GM18502 (cell line): ENCODE data around the gene RAB17.
"Not testable (repeated sequence)": the region's sequence is repeated elsewhere in the genome, so short reads cannot be mapped to it uniquely, and the experiment has no call there.

Experiments used
- ATAC-seq: cut with Tn5 transposase; IDR thresholded peaks from one replicate; pipeline ENCODE4 v1.9.1; 2021; ENCODE audit warnings: mild to moderate bottlenecking; ENCODE audit not compliant: unreplicated experiment, poor library complexity

RAB17 gene

DNA sequence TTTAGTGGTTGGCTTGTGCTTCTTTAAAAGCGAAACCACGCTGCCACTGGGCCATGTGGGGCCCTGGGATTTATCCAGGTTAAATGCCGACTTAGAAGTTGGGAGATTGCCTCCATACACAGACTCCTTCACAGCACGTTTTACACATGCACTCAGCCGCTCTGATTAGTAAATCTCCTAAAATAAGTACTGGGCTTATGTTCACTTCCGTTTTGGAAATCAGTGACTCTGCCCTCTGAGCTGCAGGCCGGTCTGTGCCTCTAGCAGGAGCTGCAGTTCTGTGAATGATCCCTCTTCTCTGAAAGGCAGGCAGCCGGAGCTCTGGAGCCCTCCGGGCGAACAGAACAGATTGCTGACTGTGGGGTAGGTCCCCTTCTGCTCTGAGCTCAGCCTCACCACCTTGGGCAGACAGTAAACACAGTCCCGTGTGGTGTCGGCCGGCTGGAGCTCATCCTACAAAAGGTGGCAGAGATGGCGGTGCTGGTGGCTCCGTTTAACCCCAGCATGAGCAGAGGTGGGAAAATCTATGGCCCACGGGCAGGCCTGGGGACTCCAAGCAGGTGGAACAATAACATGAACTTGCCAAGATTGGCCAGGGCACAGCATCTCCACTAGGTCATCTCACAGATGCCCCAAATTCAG lies 9.8 kb upstream of the RAB17 start:
- no peak for ATAC-seq

DNA sequence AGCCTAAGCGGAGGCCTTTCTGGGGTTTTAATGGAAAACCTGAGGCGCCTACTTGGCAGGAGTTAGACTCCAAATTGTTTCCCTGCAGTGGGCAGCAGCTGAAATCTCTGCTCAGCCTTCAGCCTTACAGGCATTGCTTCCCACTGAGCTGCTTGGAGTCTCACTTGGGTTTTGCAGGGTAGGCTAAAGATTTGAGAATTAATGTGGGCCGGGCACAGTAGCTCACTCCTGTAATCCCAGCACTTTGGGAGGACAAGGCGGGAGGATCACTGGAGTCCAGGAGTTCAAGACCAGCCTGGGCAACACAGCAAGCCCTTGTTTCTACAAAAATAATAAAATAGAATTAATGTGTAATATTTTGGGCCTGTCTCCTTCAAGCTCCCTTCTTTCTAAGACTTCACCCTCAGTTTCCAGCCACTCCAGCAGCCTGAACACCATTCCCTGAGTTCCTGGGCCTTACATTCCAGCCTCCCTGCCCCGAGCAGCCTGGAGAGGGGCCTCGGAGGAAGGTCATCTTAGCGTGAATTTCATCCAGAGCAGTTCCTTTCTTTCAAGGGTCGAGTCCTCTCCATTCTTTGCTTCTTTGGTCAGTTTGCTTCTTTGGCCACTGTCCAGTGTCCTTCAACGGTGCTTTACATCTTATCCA lies 9.1 kb upstream of the RAB17 start:
- ATAC-seq, result no peak

DNA sequence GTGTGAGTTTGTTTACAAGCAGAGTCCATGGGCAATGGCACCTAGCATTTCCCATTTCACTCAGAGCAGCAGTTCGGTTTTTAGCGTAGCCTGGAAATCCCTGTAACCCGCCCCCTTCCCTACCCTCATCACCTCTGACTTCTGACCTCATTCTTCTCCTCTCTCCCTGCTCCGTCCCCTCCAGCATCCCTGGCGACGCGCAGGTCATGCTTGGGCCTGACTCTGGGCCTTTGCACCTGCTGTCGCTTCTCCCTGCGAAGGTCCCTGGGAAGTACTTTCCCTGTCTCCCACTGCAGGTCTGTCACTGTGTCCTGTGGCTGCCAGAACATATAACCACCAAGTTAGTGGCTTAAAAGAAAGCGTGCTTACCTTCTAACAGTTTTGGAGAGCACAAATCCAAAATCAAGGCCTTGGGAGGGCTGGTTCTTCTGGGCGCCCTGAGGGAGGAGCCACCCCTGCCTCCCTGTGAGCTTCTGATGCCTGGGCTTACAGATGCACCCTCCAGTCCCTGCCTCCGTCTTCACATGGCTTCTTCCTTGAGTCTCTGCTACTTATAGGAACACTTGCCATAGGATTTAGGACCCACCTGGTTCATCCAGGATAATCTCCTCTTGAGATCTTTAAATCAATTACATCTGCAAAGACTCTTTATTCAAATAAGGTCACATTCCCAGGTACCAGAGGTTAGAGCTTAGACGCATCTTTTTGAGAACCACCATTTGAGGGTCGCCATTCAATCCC lies 8.1 kb upstream of the RAB17 start:
- no peak for ATAC-seq

DNA sequence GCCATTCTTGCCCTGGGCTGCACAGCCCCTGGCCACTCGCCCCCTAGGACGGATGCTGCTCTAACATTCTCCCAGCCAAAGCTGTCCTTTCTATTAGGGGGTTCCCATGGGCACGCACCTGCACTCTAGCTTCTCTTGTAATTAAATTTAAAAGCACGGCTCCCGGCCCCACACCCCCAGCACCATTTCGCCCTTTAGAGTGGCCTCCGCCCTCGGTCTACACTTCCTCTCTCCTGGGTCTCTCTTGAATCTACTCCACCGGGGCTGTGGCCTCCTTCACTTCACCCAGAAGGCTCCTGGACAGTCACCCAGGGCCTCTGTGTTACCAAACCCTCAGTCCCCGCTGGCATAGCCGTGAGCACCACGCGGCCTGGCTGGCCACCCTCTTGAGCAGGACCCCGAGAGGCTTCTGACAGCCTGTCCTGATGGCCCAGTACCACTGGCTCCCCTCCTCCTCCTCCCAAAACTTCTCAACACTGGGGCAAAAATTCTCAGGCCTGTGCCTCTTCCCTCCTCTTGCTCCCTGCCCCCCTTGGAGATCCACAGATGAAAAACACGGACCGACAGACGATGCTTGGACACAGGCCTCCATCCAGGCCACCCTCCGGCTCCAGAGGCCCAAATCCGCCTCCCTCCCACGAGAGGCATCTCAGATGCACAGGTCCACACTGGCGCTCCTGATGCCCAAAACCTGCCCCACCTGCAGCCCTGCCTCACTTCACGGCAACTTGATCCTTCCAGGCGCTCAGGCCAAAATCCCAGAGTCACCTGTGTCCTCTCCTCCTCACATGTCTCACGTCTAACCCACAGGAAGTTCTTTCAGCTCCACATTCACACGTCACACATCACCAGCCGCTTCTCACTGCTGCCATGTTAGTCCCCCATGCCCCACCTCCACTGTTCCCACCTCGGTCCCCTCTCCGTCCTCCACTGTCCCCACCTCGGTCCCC lies 6.9 kb upstream of the RAB17 start:
- ATAC-seq, result no peak

DNA sequence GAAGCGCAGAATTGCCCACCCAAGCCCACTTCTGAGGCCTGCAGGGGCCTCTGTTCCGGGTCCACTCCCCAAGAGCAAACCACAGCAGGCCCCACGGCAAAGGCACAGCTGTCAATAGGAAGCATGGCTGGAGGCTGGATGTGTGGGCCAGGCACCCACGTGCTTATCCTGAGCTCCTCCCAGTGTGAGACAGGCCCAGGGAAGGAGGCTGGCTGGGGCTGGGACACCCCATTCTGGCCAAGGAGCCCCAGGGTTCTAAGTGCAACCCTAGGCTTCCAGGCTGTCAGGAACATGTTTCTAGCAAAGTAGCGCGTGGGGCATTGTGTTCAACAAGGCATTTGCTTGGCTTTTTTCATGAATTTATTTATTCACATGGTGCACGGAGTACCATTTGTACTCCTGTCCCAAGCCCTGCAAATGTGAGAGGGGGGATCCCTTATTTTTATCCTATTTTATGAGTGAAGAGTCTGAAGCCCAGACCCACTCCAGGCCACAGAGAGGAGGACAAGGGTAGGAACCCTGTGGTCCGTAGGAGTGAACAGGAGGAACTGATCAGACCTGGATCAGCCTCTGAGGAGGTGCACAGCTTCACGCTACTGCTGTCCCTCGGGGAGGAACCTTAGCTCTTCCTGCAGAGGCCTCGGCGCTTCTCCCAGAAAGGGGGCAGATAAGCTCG lies 6.1 kb upstream of the RAB17 start:
- no peak for ATAC-seq

DNA sequence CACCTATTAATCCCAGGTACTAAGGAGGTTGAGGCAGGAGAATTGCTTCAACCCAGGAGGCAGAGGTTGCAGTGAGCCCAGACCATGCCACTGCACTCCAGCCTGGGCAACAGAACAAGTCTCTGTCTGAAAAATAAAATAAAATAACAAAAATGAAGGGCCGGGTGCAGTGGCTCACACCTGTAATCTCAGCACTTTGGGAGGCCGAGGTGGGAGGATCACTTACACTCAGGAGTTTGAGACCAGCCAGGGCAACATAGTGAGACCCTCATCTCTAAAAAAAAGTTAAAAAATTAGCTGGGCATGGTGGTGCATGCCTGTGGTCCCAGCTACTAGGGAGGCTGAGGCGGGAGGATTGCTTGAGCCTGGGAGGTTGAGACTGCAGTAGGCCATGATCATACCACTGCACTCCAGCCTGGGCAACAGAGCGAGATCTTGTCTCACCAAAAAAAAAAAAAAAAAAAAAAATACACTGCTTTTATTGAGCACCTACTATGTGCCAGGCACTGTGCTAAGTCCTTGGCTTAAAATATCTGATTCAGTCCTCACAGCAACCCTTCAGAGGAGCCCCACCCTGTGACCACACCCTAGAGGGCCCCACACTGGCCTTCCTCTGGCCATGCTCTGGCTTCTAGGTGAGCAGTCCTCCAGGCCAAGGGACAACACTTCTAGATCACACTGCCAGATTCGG lies 5.4 kb upstream of the RAB17 start:
- ATAC-seq, result not testable (repeated sequence)

DNA sequence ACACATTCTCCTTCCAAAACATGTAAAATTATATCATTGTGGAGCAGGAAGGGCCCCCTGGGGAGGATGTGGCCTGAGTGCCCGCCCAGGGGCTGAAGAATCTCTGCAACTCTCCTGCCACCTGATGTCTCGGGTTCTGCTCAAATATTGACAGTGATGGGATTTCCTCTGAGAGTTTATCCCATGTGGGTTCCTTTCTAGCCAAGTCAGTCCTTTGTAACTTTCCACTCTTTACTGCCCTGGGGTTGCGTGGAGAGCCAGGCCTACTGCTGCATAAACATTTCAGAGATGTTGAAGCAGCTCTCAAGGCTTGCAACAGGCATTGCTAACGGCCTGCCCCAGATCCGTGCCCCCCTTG lies 4.0 kb upstream of the RAB17 start:
- ATAC-seq, result no peak

DNA sequence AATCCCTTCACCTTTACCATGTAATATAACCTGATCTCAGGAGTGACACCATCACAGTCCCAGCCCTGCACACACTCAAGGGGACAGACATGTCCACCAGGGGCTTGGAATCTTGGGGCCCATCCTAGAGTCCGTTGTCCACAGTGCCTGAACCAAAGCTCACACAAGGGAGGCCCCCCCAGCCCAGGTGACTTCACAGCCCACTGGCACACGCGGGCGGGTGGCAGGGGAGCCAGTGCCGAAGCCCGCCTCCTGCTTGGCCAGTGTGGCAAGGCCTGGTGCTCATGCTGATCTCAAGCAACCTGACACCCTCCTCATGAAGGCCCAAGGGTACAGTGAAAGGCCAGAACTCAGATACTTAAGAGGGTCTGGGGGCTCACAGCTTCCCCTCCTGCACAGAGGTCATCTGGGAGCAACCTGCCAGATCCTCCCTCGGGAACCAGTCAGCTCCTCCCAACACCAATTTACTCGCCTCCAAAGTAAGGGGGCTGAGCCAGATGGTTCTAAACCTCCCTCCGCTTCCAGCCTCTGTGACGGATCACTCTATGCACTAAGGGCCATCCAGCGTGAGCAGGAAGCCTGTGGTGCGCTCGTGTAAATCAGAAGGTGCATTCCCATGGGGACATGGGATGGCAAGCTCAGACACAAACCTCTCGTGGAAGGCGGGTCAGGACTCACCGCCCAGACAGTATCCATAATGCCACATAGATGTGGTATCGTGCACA lies 3.2 kb upstream of the RAB17 start:
- ATAC-seq, result no peak

DNA sequence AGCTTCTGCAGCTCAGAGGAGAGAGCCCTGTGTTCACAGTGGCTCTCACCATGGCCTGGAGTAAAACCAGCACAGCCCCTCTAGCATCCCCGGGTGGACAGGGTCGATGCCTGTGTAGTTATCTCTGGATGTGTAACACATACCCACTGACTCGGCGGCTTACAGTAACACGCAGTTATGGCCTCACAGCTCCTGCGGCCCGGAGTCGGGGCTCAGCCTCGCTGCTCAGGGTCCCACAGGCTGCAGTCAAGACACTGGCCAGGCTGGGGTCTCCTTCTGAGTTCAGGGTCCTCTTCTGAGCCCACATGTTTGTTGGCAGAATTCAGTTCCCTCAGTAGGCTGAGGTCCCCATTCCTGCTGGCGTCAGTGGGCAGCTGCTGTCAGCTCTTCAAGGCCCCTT lies 2.5 kb upstream of the RAB17 start:
- no peak for ATAC-seq

DNA sequence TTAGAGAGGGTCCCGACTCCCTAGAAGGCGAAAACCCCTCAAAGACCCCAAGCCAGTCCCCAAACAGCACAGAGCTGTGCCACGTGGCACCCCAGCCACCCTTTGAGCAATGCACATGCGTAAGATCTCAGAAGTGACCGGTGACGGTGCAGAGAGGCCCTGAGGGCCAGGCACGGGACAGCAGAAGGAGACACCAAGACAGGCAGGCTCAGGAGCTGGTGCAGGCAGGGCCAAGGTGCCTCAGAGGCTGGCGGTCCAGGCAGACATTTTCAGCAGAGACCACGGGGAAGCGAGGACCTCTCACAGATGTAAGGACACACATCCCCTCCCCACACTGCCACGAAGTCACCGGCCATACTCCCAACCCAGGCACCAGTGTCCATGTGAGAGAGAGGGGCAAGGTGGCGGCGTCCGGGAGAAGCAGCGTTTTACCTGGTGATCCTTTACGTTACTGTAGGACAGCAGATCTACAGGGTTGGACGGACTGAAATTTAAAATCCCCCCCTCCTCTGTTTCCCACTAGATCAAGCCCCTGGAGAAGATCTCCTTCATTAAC lies 2.0 kb upstream of the RAB17 start:
- no peak for ATAC-seq

DNA sequence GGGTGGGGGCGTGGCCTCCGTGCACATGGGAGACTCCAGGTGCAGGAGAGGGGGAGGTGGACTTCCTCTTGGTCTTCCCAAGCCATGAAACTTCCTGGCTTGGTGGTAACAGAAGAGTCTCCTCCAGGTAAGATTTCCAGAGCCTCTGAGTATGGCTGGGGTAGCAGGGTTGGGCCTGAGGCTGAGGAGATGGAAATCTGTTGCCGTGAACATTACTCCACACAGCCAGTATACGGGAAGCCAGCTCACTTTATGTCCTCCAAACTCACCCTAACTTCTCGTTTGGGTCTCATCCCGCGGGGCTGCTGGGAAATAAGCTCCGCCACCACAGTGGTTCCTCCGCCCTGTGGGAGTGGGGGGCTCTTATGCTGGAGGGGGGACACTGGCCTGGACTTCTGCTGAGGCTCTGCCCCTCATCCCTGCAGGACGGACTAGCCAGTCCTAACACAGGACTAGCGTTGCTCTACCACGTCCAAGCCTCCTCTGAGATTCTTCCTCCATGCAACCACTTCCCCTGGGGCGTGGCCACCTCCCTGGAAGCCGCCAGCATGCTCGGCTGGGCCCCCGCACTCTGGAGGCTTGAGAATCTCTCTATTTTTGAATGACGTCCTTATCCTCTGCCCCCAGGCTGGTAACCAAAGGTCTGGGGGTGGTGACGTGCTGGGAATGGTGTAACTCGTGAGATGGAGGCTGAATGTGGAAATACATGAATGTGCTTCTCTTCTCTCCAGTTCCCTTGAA lies 777 bp upstream of the RAB17 start:
- ATAC-seq, result no peak

DNA sequence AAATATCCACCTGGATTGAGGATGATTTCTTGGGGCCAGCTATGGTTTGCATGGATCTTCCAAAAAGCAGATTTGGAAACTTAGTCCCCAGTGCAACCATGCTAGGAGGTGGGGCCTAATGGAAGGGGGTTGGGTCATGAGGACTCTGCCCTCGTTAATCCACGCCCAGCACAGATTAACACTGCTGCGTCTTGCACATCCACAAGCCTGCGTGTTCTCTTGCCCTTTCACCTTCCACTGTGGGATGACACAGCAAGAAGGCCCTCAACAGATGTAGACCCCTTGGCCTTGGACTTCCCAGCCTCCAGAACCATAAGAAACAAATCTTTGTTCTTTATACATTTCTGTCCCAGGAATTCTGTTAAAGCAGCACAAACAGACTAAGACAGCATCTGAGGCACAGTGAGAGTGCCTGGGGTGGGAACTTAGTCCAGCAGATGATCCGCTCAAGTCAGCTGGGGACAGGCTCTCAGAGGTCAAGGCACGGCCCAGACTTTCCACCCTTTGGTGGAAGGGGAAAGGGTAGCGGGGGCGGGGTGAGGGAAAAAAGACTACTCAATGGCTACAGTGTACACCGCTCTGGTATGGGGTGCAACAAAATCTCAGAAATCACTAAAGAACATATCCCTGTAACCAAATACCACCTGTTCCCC lies 2.4 kb downstream of the RAB17 start:
- ATAC-seq, result no peak

DNA sequence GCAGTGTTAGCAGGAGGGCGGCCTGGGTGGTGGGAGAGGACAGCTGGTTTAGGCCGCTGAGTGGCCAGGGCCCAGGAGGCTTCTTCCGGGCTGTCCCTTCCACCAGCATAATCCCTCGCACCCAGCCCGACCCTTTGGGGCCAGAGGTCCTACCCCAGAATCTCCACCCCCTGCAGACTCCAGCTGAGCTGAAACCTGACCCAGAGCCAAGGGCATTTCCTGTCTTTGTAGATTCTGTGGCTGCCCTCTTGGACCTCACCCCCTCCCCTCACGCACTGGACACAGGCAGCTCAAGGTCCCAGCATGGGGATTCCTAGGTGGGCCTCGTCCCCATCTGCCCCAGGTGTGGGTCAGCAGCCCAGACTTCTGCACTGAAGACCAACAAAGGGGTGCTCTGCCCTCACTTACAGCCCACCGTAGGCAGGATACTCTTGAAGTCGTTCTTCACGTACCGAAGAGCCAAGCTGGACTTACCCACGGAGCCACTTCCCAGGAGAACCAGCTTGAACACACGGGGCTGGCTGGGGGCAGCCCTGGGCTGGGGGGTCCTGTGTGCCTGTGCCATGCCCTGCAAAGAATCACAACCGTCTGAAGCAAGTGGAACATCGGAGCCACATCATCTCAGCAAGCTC lies 4.8 kb downstream of the RAB17 start:
- ATAC-seq, result no peak

DNA sequence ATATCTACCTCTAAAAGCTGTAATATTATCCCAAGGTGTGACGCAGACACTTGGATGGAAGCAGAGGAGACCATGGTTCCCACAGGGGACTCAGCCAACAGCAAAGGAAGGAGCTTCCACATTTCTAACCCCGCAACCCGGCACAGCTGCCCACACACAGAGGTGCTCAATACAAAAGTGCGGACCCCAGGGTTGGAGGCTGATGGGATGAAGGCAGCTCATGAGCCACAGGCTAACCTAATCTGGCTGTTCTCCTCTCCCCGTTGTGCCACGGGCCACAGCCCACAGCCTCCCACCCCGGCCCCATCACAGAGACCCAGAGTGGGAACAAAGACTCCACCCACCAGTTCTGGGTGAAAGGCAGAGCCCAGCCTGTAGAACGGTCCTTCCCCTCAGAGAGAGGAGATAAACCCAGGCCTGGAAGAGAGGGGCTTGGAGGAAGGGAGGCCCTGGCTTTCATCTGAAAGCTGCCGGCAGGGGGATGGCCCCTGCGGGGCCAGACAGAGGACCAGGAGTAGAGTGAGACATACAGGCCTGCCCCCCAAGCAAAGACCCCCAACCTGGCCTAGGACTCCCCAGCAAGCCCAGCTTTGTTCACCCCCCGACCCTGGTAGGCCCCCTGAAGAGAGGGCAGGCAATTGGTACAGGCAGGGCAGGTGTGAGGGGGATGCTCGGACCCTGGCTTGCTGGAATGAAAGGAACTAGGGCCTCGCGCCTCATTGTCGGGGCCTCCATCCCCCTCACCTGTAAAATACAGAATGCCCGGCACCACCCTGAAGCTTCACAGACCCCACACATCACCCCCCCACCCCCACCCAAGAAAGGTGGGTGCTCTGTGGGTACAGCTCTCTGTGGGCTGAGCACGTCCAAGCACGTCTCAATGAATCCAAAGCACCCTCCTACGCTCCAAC lies 6.9 kb downstream of the RAB17 start:
- ATAC-seq, result no peak

DNA sequence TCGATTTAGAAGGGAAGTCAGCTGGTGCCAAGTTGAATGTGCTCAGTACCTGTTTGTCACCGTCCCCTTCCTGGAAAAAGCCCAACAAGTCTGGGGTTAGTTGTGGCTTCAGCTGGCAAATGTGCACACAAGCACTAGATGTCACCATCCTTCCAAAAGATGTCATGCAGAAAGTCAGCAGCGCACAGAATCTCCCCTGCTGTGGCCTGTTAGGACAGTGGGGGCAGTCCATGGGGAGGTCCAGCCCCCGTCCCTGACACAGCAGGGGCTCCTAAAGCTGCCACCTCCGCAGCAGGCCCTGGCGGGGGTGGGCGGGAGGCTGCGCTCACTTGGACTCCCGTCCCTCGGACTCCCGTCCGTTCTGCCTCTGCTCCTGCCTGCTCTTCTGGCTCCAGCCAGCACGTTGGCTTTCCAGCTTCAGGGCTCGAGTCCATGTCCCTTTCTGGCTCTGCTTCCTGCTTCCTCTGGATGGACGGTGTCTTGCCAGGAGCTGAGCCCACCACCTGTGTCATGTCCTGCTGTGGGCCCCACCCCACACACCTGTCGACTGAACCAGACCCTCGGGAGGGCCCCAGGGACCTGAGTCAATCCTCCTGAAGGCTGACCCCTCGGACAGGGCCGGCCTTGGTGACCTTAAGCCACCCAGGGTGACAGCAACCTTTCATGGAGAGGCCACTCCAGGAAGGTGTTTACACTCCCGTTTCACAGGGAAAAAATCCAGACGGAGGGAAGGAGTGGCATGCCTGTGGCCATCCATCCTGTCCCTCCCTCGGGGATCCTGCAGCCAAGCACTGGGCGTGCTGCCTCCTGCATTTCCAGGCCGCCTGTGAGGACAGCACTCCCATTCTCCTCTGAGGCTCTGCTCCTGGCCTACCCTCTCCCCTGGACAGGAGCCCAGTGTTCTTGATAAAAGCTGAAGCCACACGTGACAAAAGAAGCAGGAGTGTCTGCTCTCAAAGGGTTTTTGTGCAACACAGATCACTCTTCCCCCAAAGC lies 8.5 kb downstream of the RAB17 start:
- ATAC-seq, result no peak
